Lung (tissue), 12 donors: Measurements from ENCODE around the gene PIF1. TPM values are rescaled to one million over a fixed set of nuclear protein-coding genes. Genes with fewer than 3 reads are reported as not detected.

ENCODE experiments used
- ATAC-seq: fragments of 200-7000 bp; cut with Tn5 transposase; one replicate; pipeline ENCODE4 v1.9.1; 2020; ENCODE audit warnings: moderate number of reproducible peaks; ENCODE audit not compliant: insufficient read depth, low FRiP score
- DNase-seq, 3 donors: peaks; one replicate each; pipeline ENCODE4 v3.0.0-alpha.2; 2013 to 2017
- H3K27ac ChIP-seq, 2 donors: one replicate each; pipeline ENCODE4 v1.5.1; 2013; ENCODE audit warnings: mild to moderate bottlenecking in 2 of 2, moderate library complexity in 2 of 2, control low read depth in 1 of 2, inconsistent platforms in 1 of 2, low read depth in 1 of 2, low read length in 1 of 2
- H3K27me3 ChIP-seq, 3 donors: one replicate each; pipeline ENCODE4 v1.5.1; 2013; ENCODE audit warnings: low read length in 2 of 3; ENCODE audit not compliant: control insufficient read depth in 3 of 3, insufficient read depth in 3 of 3
- H3K36me3 ChIP-seq, 4 donors: one replicate each; pipeline ENCODE4 v1.5.1; 2013; ENCODE audit warnings: low read length in 4 of 4, mild to moderate bottlenecking in 1 of 4, moderate library complexity in 1 of 4; ENCODE audit not compliant: control insufficient read depth in 4 of 4, insufficient read depth in 4 of 4
- H3K4me1 ChIP-seq, 5 donors: one replicate each; pipeline ENCODE4 v1.5.1; 2013; ENCODE audit warnings: low read length in 5 of 5, mild to moderate bottlenecking in 2 of 5, moderate library complexity in 1 of 5; ENCODE audit not compliant: control insufficient read depth in 5 of 5, insufficient read depth in 5 of 5
- H3K4me3 ChIP-seq: one replicate; pipeline ENCODE4 v1.5.1; 2013; ENCODE audit warnings: mild to moderate bottlenecking, control low read depth, moderate library complexity
- H3K9ac ChIP-seq, 2 donors: one replicate each; pipeline ENCODE4 v1.5.1; 2013; ENCODE audit warnings: low read length in 2 of 2, control low read depth in 1 of 2; ENCODE audit not compliant: insufficient read depth in 1 of 2
- H3K9me3 ChIP-seq, 4 donors: one replicate each; pipeline ENCODE4 v1.5.1; 2013; ENCODE audit warnings: low read length in 3 of 4, mild to moderate bottlenecking in 1 of 4, moderate library complexity in 1 of 4; ENCODE audit not compliant: control insufficient read depth in 4 of 4, insufficient read depth in 3 of 4
- WGBS, 2 donors: extraction: QIAGEN DNeasy Blood & Tissue Kit; methylation state at CpG; one replicate each; pipeline ENCODE4 v1.1.7; 2013; 5-methylcytosine and 5-hydroxymethylcytosine counted together
- polyA plus RNA-seq, 2 donors: library from polyadenylated mRNA; stranded (reverse); fragments of 200-250 nt; gene quantifications; one replicate each; pipeline ENCODE4 v1.2.1, GENCODE V29; 2013
- total RNA-seq, 2 donors: library from RNA; depleted of rRNA in 1 of 2; stranded (reverse); fragments of >200 nt in 1 of 2; gene quantifications; one replicate each; pipeline ENCODE4 v1.2.1, GENCODE V29; 2014 to 2021
- TF ChIP-seq, protein P1 (sequence below): IDR thresholded peaks from 2 replicates; pipeline ENCODE4 v1.5.1; 2012; ENCODE audit warnings: mild to moderate bottlenecking; ENCODE audit errors: control extremely low read depth, extremely low read depth
- donor health status: control.
- donor health status: control.
- donor health status: Bipolar disorder and iron deficiency.
- donor health status: healthy.
- donor health status: DM: yes; HTN: yes; CAD: no.

Gene PIF1
- total and polyA plus RNA-seq, 4 donors = 1.1 to 2.4 (median 1.2) TPM

DNA sequence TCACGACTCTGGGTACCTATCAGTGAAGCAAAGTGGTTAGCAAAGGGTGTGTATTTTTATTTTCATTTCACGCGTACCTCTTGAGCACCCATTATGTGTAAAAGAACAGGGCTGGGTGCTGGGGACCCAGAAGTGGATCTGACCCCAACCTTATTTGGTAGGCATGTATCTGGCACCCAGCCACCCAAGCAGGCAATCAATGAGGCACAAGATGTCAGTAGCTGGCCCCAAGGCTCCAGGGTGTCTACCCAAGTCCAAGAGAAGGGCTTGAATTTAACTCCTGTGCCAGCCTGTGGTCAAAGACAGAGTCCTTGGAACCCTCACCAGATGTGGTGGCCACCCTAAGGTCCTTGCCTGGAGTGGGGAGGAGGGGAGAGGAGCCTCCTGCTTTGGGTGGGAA, 22.0 kb upstream of the PIF1 start:
- Histone ChIP-seq H3K36me3 (peaks cover 0 to 17% (median 9%) of the 10 kb centered on the region in 4 donors), H3K4me1 (peaks cover 0 to 55% (median 33%) of the 10 kb centered on the region in 5 donors), H3K27me3 (no peaks in the 10 kb centered on the region), H3K9ac (no peak overlapping the region), H3K9me3 (no peaks in the 10 kb centered on the region), H3K27ac (no peak overlapping the region), H3K4me3 (no peak overlapping the region)
- 75 to 87% methylated on average over 3 of the region's 3 CpGs for WGBS, 2 donors
- DNase-seq = no peak
- ATAC-seq = no peak
- TF ChIP-seq, protein P1, sequence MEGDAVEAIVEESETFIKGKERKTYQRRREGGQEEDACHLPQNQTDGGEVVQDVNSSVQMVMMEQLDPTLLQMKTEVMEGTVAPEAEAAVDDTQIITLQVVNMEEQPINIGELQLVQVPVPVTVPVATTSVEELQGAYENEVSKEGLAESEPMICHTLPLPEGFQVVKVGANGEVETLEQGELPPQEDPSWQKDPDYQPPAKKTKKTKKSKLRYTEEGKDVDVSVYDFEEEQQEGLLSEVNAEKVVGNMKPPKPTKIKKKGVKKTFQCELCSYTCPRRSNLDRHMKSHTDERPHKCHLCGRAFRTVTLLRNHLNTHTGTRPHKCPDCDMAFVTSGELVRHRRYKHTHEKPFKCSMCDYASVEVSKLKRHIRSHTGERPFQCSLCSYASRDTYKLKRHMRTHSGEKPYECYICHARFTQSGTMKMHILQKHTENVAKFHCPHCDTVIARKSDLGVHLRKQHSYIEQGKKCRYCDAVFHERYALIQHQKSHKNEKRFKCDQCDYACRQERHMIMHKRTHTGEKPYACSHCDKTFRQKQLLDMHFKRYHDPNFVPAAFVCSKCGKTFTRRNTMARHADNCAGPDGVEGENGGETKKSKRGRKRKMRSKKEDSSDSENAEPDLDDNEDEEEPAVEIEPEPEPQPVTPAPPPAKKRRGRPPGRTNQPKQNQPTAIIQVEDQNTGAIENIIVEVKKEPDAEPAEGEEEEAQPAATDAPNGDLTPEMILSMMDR = no peak

DNA sequence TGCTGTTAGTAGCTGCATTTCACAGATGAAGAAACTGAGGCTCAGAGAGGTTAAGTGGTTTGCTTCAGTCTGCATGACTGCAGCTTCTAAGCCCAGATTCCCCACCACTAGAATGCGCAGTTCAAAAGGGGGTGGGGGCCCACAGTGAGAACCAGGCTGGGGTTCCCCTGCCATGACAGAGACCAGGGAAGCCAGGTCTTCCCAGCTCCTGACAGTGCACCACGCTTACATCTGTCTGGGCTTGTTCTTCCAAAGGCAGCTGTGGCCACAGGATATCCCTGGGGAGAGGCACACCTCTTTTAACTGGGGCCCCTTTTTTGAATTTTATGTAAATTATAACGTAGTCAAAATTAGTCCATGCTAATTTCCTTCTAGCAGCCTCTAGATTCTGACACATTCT, 21.6 kb upstream of the PIF1 start:
- DNase-seq (no peak), ATAC-seq (no peak)
- TF ChIP-seq, protein P1 = no peak
- Histone ChIP-seq H3K9ac (no peak overlapping the region), H3K27ac (no peak overlapping the region), H3K4me1 (peaks cover 0 to 57% (median 31%) of the 10 kb centered on the region in 5 donors), H3K36me3 (peaks cover 0 to 17% (median 9%) of the 10 kb centered on the region in 4 donors), H3K4me3 (no peak overlapping the region), H3K27me3 (no peaks in the 10 kb centered on the region), H3K9me3 (no peaks in the 10 kb centered on the region)
- 79 to 86% methylated on average over 3 of the region's 3 CpGs for whole genome bisulfite sequencing, 2 donors

DNA sequence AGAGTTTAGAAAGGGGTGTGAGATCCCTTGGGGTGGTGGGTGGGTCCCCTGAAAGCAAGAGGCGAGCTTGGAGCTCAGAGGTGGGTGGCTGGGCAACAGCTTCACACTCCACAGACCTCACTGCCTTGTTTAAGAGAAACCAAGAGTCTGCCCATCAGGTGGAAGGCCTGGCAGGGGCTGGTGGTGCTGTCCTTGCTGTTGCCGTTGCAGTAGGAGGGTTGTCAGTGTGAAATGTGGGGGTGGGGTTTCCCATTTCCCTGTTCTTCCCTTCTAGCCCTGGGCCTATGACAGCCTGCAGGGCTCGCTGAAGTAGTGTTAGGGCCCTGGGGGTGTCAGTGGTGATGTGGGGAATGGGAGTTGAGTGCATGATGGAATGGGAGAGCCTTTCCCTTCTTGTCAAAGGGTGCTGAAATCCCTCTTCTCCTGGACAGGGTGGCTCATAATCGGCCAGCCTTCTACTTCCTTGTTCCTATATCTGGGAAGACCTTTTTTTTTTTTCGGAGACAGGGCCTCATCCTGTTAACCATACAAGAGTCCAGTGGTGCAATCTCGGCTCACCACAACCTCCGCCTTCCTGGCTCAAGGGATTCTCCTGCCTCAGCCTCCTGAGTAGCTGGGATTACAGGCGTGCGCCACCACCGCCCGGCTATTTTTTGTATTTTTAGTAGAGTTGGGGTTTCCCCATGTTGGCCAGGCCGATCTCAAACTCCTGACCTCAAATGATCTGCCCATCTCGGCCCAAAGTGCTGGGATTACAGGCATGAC, 20.6 kb upstream of the PIF1 start:
- Histone ChIP-seq H3K9ac (no peak overlapping the region), H3K27ac (peak overlapping the region; percentile 6 to 80), H3K4me1 (peaks cover 0 to 48% (median 21%) of the 10 kb centered on the region in 5 donors), H3K9me3 (no peaks in the 10 kb centered on the region), H3K36me3 (peaks cover 0 to 17% (median 8%) of the 10 kb centered on the region in 4 donors), H3K27me3 (no peaks in the 10 kb centered on the region), H3K4me3 (peak overlapping the region; percentile 0)
- ATAC-seq = no peak
- TF ChIP-seq, protein P1 = no peak
- DNase-seq = no peak
- 56 to 61% methylated on average over 13 of the region's 13 CpGs for WGBS, 2 donors
